Erythroblast (primary cell): Measurements from ENCODE around the gene TPPP.

Experiments used
- GATA1 ChIP-seq: IDR thresholded peaks from 2 replicates; pipeline ENCODE4 v1.6.1; 2011; ENCODE audit warnings: low read depth, mild to moderate bottlenecking, control low read depth, low read length, moderate library complexity
- POLR2A ChIP-seq: IDR thresholded peaks from 2 replicates; pipeline ENCODE4 v1.6.1; 2011; ENCODE audit warnings: mild to moderate bottlenecking, low read length

DNA sequence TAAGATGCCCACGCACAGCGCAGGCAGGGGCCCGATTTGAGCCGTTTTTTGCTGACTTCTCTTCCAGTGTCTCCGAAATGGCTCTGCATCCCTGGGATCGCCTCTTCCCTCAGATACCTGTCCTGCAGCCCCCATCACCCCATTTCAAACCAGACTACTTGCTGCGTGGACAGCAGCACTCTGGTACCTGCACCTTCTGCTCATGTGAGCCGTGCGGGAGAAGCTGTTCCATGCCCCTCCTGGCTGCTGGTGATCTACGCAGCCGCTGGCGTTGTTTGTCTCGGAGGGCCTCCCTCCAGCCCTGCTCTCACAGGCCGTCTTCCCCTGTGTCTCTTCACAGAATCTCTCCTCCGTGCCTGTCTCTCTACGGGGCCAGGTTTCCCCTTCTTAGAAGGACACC is 67.6 kb downstream of the TPPP start:
- TF ChIP-seq POLR2A: no peak
- no peak for TF ChIP-seq GATA1
